Choroid plexus epithelial cell (primary cell): ENCODE measurements around the gene KRTAP5-5.
"Not testable (repeated sequence)": the region's sequence is repeated elsewhere in the genome, so short reads cannot be mapped to it uniquely, and the experiment has no call there.

Experiments
- DNase-seq: peaks from one replicate; pipeline ENCODE4 v3.0.0-alpha.2; 2010; ENCODE audit warnings: low read depth
- H3K4me3 ChIP-seq: 2 replicates; pipeline ENCODE4 v1.5.1; 2011; ENCODE audit warnings: low read depth, mild to moderate bottlenecking, control low read depth, low read length, moderate library complexity
- TF ChIP-seq, protein P1 (sequence below): conservative IDR thresholded peaks from 2 replicates; pipeline ENCODE4 v1.5.1; 2011; ENCODE audit warnings: low read depth, mild to moderate bottlenecking, control low read depth, inconsistent platforms, low read length, moderate library complexity

Gene KRTAP5-5

DNA sequence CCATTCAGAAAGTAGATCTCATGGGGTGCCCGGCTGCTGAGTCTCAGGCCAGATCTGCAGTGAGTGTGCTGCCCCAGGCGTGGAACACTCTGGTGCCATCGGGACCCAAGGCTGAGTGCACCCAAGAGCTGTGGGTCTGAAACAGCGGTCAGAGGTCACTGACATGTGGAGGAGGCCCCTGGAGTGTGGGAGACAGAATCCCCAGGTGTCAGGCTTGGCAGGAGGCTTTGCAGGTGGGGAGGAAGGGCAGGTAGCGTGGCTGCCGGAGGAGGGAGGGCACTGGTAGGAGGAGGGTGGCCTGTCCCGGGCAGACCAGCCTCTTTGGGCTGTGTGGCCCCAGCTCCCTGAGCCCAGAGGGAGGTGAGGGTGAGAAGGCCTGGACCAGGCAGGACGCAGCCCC, 35.7 kb downstream of the KRTAP5-5 start:
- TF ChIP-seq, protein P1, sequence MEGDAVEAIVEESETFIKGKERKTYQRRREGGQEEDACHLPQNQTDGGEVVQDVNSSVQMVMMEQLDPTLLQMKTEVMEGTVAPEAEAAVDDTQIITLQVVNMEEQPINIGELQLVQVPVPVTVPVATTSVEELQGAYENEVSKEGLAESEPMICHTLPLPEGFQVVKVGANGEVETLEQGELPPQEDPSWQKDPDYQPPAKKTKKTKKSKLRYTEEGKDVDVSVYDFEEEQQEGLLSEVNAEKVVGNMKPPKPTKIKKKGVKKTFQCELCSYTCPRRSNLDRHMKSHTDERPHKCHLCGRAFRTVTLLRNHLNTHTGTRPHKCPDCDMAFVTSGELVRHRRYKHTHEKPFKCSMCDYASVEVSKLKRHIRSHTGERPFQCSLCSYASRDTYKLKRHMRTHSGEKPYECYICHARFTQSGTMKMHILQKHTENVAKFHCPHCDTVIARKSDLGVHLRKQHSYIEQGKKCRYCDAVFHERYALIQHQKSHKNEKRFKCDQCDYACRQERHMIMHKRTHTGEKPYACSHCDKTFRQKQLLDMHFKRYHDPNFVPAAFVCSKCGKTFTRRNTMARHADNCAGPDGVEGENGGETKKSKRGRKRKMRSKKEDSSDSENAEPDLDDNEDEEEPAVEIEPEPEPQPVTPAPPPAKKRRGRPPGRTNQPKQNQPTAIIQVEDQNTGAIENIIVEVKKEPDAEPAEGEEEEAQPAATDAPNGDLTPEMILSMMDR: no peak
- no peak overlapping the region for H3K4me3 ChIP-seq
- DNase-seq: no peak

DNA sequence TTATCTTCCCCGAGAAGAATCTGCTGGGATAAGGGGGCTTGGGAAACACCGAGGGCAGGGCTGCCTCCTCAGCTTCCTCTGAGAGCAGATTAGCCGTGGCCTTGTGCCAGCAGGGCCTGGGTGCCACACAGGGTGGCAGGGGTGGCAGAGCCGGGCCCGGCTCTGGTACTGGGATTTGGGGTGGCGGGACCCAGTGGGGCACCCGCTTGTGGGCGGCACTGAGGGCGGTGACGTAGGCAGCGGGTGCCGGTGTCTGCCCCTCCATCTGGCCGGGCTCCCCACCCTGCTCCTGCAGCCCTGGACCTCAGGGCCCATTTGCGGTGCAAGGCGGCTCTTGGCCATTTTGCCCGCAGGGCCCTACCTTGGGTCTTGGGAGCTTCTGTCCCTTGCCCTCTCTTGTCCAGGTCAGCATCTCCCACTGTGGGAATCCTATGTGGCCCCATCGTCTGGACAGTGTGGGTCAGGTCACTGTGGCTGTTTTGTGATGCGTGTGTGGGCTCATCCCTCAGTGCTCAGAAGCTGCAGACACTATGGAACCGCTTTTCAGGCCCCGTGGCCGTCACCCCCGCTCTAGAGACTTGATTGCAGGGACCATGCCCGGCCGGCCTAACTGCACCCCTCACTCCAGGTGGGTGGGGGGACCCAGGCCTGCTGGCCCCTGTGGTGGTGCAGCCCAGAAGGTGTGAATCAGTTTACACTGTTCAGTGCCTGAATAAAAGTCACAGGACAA, 37.7 kb downstream of the KRTAP5-5 start:
- TF ChIP-seq, protein P1: no peak
- no peak for DNase-seq
- no peak overlapping the region for H3K4me3 ChIP-seq

DNA sequence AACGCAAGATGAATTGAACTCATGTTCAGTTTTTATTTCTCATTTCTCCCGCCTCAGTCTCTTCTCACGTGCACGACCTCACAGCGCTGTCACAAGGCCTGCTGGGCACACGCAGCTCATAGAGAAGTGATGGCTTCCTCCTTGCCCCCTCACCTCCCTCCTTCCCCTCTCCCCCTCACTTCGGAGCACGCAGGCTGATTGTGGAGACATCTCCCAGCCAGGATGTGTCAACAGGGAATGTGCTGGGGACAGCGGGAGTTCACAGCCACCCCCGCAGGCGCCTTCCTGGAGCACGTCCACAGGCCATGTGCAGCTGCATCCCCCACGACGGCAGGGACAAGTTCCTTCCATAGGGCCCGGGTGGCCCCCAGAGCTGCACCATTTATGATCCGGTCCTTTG, 38.3 kb downstream of the KRTAP5-5 start:
- TF ChIP-seq, protein P1: no peak
- no peak overlapping the region for H3K4me3 ChIP-seq
- no peak for DNase-seq

DNA sequence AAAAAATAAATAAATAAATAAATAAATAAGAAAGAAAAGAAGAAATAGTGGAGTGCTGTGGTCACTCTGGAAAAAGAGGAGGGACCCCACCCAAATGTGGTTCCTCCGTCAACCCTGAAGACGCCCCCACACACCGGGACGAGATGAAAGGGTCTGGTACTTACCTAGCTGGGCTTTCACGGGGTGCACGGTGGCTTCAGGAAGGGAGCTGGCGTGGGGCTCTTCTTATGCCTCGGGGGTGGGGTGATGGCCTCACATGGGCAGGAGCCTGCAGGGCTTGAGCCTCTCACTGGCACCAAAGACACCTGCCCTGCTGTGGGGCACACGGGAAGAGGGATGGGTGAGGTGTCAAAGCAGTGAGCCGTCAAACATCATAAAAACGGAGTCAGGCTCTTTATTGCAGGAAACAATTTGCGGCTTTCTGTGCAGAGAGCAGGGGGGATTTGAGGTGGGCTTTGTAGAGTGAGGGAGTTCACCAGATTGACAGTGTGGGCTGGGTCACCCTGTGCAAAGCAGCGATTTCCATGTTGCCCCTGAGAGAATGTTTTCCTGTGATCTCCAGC, 39.4 kb downstream of the KRTAP5-5 start:
- H3K4me3 ChIP-seq: no peak overlapping the region
- no peak for DNase-seq
- TF ChIP-seq, protein P1: no peak

DNA sequence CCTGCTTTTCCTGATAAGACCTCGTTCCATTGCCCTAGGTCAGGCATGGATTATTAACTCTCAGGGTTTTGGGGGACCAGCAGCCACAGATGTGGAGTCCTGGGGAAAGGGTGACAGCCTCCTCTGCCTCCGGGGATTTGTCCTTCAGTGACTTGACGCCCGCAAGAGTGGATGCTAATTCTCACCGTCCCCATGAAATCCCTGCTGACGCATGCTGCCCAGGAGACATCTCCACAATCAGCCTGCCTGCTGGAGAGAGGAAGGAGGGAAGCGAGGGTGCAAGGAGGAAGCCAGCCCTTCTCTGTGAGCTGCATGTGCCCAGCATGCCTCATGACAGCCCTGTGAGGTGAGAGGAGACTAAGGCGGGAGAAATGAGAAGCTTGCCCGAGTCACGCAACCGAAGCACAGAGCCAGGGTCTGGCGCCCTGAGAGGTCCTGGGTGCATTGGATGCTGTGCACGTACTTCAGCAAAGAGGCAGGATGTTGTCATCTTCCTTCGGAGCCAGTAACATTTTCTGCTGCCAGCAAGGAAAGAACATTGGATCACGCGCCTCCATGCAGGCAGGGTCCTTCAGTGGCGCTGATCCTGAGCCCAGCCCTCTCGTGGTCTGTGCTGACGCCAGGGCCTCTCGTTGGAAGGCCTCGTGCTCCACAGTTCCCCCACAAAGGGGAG, 40.1 kb downstream of the KRTAP5-5 start:
- DNase-seq: no peak
- H3K4me3 ChIP-seq: no peak overlapping the region
- TF ChIP-seq, protein P1: no peak

DNA sequence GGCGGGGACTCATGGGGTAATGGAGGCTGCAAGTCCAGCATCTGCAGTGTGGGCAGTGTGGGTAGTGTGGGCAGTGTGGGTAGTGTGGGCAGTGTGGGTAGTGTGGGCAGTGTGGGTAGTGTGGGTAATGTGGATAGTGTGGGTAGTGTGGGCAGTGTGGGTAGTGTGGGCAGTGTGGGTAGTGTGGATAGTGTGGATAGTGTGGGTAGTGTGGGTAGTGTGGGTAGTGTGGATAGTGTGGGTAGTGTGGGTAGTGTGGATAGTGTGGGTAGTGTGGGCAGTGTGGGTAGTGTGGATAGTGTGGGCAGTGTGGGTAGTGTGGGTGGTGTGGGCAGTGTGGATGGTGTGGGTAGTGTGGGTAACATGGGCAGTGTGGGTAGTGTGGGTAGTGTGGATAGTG, 40.9 kb downstream of the KRTAP5-5 start:
- not testable (repeated sequence) for H3K4me3 ChIP-seq, DNase-seq

DNA sequence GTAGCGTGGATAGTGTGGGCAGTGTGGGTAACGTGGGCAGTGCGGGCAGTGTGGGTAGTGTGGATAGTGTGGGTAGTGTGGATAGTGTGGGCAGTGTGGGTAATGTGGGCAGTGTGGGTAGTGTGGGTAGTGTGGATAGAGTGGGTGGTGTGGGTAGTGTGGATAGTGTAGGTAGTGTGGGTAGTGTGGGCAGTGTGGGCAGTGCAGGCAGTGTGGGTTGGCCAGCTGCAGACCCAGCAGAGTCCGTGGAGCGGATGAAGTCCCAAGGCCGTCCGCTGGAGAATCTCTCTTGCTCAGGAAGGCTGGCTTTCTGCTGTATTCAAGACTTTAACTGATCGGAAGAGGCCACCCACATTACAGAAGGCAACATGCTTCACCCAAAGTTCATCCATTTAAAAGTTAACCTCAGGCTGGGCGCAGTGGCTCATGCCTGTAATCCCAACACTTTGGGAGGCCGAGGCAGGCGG, 41.4 kb downstream of the KRTAP5-5 start:
- TF ChIP-seq, protein P1: no peak
- DNase-seq: no peak
- H3K4me3 ChIP-seq: no peak overlapping the region
